Right forelimb (tissue), 1 donor: Measurements from ENCODE around the gene CYB561A3.

Experiments
- DNase-seq: peaks from one replicate; pipeline ENCODE4 v3.0.0-alpha.2; 2018

Gene CYB561A3

GRCh38 chr11:61315260-61315659, 46.4 kb downstream of the CYB561A3 start:
- no peak for DNase-seq

- DNase-seq, result no peak
Observed at GRCh38 chr11:61310749-61311148, 50.9 kb downstream of the CYB561A3 start.

GRCh38 chr11:61309739-61310138, 51.9 kb downstream of the CYB561A3 start:
- DNase-seq, result no peak

- no peak for DNase-seq
Observed at GRCh38 chr11:61309141-61309540, 52.5 kb downstream of the CYB561A3 start.

GRCh38 chr11:61307354-61307753, 54.3 kb downstream of the CYB561A3 start:
- DNase-seq, result no peak

GRCh38 chr11:61306221-61306620, 55.5 kb downstream of the CYB561A3 start:
- no peak for DNase-seq

- no peak for DNase-seq
Observed at GRCh38 chr11:61305417-61305816, 56.3 kb downstream of the CYB561A3 start.

- DNase-seq, result no peak
Observed at GRCh38 chr11:61303725-61304124, 58.0 kb downstream of the CYB561A3 start.

- DNase-seq, result no peak
Observed at GRCh38 chr11:61302550-61302949, 59.1 kb downstream of the CYB561A3 start.
